Peyer's patch (tissue), 4 donors: ENCODE measurements around the gene SNAPC4. TPM values are rescaled to one million over a fixed set of nuclear protein-coding genes. Genes with fewer than 3 reads are reported as not detected.

Experiments used
- DNase-seq, 3 donors: peaks; one replicate each; pipeline ENCODE4 v3.0.0-alpha.2; 2017 to 2019
- H3K27ac ChIP-seq, 4 donors: fragments of 200-600 bp; sonication (generic); one replicate each; pipeline ENCODE4 v1.5.1; 2016 to 2019
- H3K27me3 ChIP-seq, 2 donors: fragments of 200-600 bp; sonication (generic); one replicate each; pipeline ENCODE4 v1.5.1; 2019
- H3K36me3 ChIP-seq, 3 donors: fragments of 200-600 bp; sonication (generic); one replicate each; pipeline ENCODE4 v1.5.1; 2016 to 2019
- H3K4me1 ChIP-seq, 4 donors: fragments of 200-600 bp; sonication (generic); one replicate each; pipeline ENCODE4 v1.5.1; 2016 to 2019
- H3K4me3 ChIP-seq, 4 donors: fragments of 200-600 bp; sonication (generic); 1 replicate in 3 of 4; 2 replicates in 1 of 4; pipeline ENCODE4 v1.5.1; 2016 to 2019; ENCODE audit warnings: mild to moderate bottlenecking in 1 of 4
- H3K9me3 ChIP-seq, 4 donors: fragments of 200-600 bp; sonication (generic); one replicate each; pipeline ENCODE4 v1.5.1; 2016 to 2019; ENCODE audit warnings: mild to moderate bottlenecking in 1 of 4
- CTCF ChIP-seq, 6 experiments: fragments of 450-650 bp in 4 of 6; fragments of 200-600 bp in 2 of 6; sonication (generic) in 1 of 6; IDR thresholded peaks; one replicate each; pipeline ENCODE4 v1.5.1; 2017 to 2019; ENCODE audit warnings: antibody characterized with exemption in 6 of 6, mild to moderate bottlenecking in 3 of 6, moderate library complexity in 1 of 6
- POLR2A ChIP-seq, 2 donors: fragments of 450-650 bp; IDR thresholded peaks; one replicate each; pipeline ENCODE4 v1.5.1; 2017; ENCODE audit warnings: antibody characterized with exemption in 2 of 2, mild to moderate bottlenecking in 2 of 2, moderate library complexity in 2 of 2
- total RNA-seq, 4 donors: library from RNA; depleted of rRNA; stranded (reverse); fragments of >200 nt; gene quantifications; one replicate each; pipeline ENCODE4 v1.1.0, GENCODE V29; 2016

Gene SNAPC4
- total RNA-seq, 4 donors from 2014 or later: 6.3 to 58.6 (median 13.2) TPM

- Histone ChIP-seq H3K4me3 (no peak overlapping the region), H3K4me1 (peaks cover 0 to 6% (median 2%) of the 10 kb centered on the region in 4 donors), H3K27me3 (no peaks in the 10 kb centered on the region), H3K27ac (no peak overlapping the region), H3K9me3 (no peaks in the 10 kb centered on the region), H3K36me3 (peaks cover 0 to 86% (median 0%) of the 10 kb centered on the region in 3 donors)
- no peak for TF ChIP-seq CTCF (IDR thresholded peaks at IDR 0.05)
- no peak for TF ChIP-seq POLR2A (IDR thresholded peaks at IDR 0.05)
- DNase-seq: no peak
Measured at GRCh38 chr9:136444102-136444501, 44.1 kb upstream of the SNAPC4 start.

GRCh38 chr9:136443687-136444086 lies 43.7 kb upstream of the SNAPC4 start:
- Histone ChIP-seq H3K4me1 (peaks cover 0 to 7% (median 3%) of the 10 kb centered on the region in 4 donors), H3K4me3 (no peak overlapping the region), H3K36me3 (peaks cover 0 to 82% (median 0%) of the 10 kb centered on the region in 3 donors), H3K27me3 (no peaks in the 10 kb centered on the region), H3K27ac (no peak overlapping the region), H3K9me3 (no peaks in the 10 kb centered on the region)
- no peak for TF ChIP-seq POLR2A (IDR thresholded peaks at IDR 0.05)
- no peak for TF ChIP-seq CTCF (IDR thresholded peaks at IDR 0.05)
- DNase-seq: no peak

- Histone ChIP-seq H3K4me3 (no peak overlapping the region), H3K27me3 (no peaks in the 10 kb centered on the region), H3K27ac (no peak overlapping the region), H3K9me3 (no peaks in the 10 kb centered on the region), H3K4me1 (peaks cover 0 to 13% (median 8%) of the 10 kb centered on the region in 4 donors), H3K36me3 (peaks cover 0 to 76% (median 0%) of the 10 kb centered on the region in 3 donors)
- no peak for DNase-seq
- TF ChIP-seq POLR2A (IDR thresholded peaks at IDR 0.05) (no peak), CTCF (IDR thresholded peaks at IDR 0.05) (no peak)
Measured at GRCh38 chr9:136443087-136443486, 43.1 kb upstream of the SNAPC4 start.

GRCh38 chr9:136442265-136442664 lies 42.3 kb upstream of the SNAPC4 start:
- no peak for TF ChIP-seq POLR2A (IDR thresholded peaks at IDR 0.05)
- TF ChIP-seq CTCF (IDR thresholded peaks at IDR 0.05): no peak
- peaks cover 0 to 68% (median 0%) of the 10 kb centered on the region in 3 donors for H3K36me3 ChIP-seq

GRCh38 chr9:136441681-136442245 lies 41.8 kb upstream of the SNAPC4 start:
- no peak for DNase-seq
- Histone ChIP-seq H3K36me3 (peaks cover 0 to 63% (median 0%) of the 10 kb centered on the region in 3 donors), H3K4me1 (peaks cover 0 to 26% (median 17%) of the 10 kb centered on the region in 4 donors), H3K9me3 (no peaks in the 10 kb centered on the region), H3K4me3 (no peak overlapping the region), H3K27ac (no peak overlapping the region), H3K27me3 (no peaks in the 10 kb centered on the region)
- no peak for TF ChIP-seq CTCF (IDR thresholded peaks at IDR 0.05)
- no peak for TF ChIP-seq POLR2A (IDR thresholded peaks at IDR 0.05)

More at GRCh38 chr9:136442265-136442664, 42.3 kb upstream of the SNAPC4 start:
- peaks cover 0 to 21% (median 16%) of the 10 kb centered on the region in 4 donors for H3K4me1 ChIP-seq
- DNase-seq: no peak
- no peak overlapping the region for H3K27ac ChIP-seq
- H3K27me3 ChIP-seq: no peaks in the 10 kb centered on the region
- no peak overlapping the region for H3K4me3 ChIP-seq
- H3K9me3 ChIP-seq: no peaks in the 10 kb centered on the region
